Fibroblast of skin of left quadriceps (primary cell): ENCODE results near the gene SHC4.

Source experiments
- DNase-seq, 2 experiments: peaks; one replicate each; pipeline ENCODE4 v3.0.0-alpha.2; 2013; ENCODE audit warnings: low read depth in 2 of 2

Gene SHC4

DNA sequence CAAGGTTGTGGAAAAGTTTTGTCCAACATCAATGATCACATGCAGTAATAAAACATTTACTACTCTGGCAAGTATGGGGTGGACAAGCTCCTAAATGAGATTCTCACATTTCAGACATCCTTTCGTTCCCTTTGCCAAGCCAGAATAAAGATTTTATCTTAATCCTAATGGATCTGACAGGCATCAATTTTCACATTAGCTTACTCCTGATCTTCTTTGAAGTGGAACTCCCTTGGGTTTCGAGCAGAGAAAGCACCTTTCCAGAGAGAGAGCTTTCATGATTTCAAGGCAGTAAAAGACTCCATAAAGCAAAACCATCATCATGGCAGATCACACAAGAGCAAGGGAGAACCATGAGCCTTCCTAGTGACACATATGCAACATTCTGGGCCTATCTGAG is 113.1 kb downstream of the SHC4 start:
- no peak for DNase-seq

DNA sequence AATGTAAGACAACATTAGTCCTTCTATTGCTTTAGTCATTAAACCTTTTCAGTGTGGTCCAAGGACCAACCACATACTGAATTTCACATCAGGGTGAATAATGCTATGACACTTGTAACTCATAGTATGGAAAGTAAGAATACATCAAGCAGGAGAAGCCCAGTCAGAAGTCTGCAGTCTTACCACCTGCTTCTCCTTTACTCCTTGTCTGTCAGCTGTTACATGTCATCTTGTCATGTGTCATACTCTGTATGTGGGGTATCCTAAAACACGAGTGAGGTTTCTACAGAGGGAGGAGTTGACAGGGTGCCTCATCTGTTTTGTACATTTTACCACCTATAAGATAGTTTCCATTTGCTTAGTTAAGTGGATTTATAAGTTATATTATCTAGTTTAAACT is 118.6 kb downstream of the SHC4 start:
- no peak for DNase-seq

DNA sequence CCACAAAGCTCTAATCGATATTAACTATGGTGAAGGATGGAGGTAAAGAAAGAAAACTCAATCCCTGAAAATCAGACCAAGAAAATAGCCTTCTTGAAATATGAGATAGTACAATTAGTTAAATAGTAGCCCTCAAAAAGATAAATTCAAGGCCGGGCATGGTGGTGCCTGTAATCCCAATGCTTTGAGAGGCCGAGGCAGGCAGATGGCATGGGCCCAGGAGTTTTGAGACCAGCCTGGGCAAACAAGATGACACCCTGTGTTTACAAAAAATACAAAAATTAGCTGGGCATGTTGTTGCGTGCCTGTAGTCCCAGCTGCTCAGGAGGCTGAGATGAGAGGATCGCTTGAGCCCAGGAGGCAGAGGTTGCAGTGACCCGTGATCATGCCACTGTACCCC is 121.2 kb downstream of the SHC4 start:
- DNase-seq = no peak

DNA sequence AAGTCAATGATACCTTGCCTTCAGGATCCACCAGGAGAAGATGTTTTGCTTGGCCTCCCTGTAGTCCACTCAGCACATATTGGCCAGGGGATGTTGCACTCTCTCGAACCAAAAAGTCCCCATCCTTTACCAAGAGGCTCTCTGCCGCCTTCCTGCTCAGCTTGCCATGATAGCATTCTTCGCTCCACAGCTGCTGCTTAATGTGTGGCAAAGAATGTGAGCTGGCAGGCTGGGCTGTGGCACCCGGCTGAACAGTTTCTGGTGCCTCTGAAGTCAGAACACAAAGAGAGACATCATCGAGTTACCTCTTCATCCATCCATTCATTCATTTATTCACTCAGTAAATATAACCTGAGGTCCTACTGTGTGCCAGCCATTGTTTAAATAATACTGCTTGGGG is 129.0 kb downstream of the SHC4 start:
- DNase-seq = no peak

DNA sequence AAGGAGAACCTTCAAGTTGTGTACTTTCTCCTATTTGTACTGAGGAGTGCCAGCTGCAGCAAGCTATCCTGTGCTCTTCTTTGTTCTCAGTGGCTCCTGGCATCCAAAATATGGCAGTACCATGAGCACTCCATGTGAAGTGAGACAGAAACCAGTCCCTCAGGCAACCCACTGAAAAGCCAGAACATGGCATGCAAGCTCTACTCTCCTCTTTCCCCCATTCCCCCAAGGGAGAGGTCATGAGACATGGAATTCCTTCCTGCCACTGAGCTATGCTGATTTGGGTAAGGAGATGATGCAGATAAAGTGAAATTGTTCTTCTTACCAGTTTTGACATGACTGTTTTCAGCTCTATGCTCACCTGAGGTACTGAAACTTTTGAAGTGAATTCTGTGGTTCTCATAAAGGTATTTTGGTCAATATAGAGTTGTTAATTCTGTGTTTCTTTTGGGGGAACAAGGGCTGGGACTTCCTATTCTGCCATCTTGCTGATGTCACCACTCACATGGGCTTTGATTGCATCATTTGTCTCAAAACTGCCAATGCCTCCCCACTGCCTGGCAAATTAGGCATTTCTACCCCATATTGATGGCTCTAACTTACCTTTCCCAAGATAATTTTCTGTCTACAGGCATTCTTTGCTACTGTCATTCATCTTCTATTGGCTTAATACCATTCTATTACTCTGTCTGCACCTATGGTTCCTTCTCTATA is 130.0 kb downstream of the SHC4 start:
- no peak for DNase-seq

DNA sequence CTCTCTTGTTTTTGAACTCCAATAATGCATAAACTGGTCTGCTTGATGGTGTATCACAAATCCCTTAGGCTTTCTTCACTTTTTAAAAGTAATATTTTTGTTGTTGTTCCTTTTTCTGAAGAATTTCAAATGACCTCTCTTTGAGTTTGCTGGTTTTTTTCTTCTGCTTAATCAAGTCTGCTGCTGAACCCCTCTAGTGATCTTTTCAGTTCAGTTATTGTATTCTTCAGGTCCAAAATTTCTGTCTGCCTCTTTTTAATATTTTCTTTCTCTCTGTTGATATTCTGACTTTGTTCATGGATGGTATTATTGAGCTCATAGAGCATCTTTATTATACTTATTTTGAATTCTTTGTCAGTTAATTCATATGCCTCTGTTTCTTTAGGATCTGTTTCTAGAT is 131.1 kb downstream of the SHC4 start:
- no peak for DNase-seq

DNA sequence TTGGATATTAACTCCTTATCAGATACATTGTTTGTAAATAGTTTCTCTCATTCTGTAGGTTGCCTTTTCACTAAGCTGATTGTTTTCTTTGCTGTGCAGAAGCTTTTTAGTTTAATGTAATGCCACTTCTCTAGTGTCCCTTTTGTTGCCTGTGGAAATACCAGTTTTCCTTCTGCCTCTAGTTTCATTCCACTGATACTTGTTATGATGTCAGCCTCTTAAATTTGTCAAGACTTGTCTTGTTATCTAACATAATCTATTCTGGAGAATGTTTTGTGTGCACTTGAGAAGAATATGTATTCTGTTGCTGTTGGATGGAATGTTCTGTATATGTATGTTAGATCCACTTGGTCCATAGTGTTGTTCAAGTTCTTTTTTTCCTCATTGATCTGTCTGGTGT is 134.8 kb downstream of the SHC4 start:
- no peak for DNase-seq

DNA sequence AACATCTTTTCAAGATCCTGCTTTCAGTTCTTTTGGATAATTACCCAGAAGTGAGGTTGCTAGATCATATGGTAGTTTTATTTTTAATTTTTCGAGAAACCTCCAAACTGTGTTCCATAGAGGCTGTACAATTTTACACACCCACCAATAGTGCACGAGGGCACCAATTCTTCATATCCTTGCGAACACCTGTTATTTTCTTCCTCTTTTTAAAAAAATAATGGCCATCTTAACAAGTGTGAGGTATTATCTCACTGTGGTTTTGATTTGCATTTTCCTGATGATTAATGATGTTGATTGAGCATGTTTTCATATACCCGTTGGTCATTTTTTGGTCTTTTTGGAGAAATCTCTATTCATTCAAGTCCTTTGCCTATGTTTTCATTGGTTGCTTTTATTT is 135.2 kb downstream of the SHC4 start:
- no peak for DNase-seq

DNA sequence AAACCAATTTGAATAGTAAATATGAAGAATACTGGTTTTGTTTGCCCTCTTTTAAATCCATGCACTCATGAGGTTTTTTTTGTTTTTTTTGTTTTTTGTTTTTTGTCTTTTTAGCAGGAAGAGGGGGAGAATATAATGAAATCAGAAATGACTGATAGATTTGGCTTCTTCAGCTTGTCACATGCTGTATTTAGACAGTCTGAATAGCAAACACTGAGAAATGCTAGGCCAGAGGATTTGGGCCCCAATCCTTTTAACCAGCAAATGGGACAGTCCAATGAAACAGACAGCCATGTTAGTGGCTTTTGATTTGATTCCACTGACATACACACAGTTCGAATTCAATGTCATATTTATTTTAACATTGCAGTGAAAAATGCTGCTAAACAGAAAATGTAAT is 138.6 kb downstream of the SHC4 start:
- DNase-seq = no peak

DNA sequence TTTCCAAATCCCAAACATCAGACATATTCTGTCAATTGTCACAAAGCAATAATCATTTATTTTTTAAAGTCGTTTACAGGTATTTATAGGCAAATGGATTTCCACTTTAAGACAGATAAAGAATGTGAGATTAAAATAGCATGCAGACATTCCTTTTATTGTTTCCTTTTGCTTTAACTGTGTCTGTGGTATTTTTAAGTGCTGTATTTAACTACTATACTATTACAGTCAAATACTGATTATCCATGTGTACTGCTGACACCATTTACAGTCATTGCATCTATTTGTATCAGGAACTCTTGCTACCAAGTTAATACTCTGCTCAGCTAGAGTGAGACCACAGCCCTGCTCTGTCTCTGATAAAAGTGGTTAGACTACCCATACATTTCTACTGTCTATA is 140.0 kb downstream of the SHC4 start:
- DNase-seq = no peak

DNA sequence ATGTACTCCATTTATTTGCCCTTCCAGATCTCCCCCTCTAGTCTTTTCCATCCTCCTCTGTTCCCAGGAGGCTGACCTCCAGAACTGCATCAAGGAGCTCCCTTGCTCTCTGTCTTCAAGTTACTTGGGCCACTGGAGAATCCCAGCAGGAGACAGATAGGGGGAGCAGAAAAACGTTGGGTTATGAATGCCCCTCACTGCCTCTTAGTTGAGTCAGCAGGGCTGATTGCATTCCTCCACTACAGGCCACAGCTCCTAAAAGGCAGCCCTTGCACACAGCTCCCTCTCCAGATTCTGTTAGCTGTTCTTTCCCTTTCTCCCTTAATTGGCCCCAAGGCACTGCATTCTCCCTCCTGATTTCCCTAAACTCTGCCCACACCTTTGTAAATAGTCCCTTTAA is 140.5 kb downstream of the SHC4 start:
- DNase-seq = peak in 1 of 2 experiments; percentile 34

DNA sequence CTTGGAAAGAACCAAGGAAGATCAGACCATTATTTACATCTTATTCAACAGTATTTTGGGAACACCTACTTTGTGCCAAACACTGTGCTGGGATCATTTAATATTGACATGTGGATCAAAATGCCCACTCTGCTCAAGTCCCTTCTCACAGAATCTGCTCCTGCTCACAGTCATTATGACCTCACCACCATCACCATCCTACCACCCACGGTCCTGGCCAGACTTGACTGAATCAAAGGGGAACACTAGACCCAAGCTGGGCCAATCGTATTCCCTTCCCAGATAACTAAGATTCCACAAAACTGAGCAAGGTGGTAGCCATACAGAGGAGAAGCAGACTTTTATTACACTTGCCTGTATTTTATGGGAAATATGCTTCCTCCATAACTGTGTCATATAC is 149.4 kb downstream of the SHC4 start:
- no peak for DNase-seq

DNA sequence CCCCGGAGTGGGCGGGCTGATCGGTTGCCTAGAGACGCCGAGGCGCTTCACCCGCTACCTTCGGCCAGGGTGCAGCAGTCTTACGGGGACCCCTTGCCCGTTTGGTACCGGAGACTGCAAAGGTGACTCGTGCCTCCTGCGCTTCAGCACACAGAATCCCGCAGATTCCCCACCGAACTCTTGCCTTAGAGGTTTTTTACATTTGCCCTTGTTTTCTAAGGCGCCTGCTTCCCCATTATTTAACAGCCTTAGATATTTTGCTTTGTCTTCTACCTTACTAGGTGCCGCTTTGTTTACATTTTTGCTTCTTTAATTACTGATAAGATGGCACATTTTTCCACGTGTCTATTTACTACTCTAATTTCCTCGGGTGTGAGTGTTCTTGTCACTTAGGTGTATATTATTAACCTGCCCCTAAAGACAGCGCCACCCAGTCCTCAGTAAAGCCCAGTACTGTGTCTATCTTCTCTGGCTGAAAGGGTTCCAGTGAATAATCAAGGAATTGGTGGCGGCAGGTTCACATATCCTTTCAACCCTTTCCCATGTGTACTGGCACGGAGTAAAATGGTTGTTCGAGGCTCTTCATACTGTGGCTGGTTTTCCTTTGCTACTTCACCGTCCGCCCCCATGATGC is 152.3 kb downstream of the SHC4 start:
- no peak for DNase-seq

DNA sequence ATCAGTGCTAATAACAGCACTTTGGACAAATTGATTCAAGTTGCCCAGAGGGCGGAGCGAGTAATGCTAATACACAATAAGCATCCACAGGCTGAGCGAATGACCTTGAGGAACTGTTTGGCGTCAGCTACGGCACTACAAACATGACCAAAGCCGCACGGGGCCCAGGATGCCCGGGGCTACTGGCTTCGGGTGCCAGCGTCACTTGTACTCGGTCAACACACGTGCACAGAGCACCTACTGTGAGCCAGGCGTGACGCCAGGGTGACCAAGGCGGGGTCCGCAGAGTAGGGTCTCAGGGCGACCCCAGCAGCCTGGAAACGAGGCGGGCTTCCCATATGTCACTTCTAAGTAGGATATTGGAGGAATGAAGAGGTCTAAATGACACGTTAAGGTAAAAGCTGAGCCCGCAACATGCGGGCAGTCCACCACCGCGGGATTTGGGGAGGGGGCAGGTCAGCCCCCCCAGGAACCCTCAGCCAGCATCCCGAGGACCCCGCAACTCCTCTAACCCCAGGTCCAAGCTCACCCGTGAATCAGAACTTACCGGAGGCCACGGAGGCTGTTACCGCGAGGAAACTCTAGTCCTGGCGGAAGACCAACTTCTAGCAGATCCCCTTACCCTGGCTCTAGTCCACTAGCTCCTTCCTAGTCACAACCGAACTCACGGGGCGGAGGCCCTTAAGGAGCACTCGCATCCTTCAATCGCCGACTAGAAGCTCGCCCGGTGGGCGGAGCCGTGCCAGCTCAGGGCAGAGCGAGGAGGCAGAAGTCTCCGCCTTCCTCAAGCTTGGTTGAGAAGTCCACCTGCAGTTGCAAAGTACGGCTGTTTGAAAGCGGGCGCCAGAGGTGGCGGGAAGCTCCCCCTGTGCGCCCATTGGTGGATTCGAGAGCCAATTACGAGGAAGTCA is 153.1 kb downstream of the SHC4 start, which contains the start of gene CEP152:
CEP152 (minus strand) TSS at position 656 of the 911 bp plus-strand sequence. CDS start 5,420 bp downstream, outside the sequence.
- peak; percentile 99 for DNase-seq

DNA sequence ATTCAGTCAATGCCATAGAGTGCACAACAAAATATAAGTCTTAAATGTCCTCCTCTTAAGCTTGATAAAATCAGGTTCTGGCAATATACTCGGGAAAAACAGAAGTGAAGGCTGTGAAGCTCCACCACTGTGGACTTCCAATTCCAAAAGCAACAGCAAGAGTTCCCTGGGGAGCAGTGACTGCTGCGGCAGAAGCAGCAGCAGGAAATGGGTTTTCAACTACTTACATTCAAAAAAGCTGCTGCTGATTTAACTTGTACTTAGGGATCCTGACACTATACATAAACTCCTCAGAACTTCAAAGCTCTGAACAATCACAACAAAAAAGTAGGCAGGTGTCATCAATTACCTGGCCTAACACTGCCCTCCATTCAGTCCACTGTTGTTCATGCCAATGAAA is 157.6 kb downstream of the SHC4 start:
- peak in 1 of 2 experiments; percentile 16 for DNase-seq

DNA sequence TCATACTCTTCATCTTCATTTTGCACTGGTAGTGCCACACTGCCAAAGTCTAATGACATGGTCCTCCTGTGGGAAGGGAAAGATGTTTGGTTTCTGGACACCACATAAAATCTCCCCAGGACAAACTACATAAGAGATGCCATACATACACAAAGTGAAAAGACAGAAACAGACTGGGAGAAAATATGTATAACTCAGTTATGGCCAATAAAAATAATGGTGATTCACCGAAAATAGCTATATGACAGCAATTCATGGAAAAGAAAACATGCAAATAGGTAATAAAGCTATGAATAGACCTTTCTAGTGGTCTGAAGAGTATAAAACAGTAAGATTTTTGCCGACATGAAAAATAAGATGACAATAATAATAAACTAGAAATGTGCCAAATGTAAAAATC is 158.1 kb downstream of the SHC4 start:
- no peak for DNase-seq

DNA sequence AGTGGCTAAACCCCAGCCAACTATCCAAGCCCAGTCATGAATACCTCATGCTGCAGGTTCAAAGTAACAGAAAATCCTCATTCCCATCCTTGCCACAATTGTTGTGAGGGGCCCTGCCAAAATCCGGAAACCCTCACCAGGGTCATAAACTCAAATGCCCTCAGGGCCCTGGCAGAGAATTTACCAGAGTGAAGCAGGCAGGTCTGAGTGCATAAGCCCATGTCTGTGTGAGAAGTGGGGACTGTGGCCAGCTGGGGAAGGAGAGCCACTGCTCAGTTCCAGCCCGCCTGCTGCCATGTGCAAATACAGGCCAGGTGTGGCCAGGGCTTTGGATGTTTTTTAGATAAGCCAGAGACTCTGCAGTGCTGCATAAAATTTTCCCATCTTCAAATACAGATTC is 159.8 kb downstream of the SHC4 start:
- DNase-seq = no peak

DNA sequence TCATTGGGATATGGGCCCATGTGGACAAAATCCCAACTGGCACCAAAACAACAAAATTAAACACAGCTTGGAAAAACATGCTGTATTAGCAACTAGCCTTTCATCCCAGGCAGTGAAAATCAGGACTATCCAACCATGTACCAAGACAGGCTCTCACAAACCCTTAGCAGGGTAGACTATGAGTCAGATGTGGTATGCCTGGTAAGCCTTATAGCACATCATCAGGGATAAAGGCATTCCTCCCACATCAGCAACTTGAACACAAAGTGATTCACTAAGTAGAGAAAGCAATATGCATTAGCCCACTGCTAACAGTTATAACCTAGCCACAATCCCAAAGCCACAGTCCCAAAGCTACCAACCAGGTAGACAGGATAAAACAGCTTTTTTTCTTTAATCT is 160.9 kb downstream of the SHC4 start:
- DNase-seq = peak; percentile 75

DNA sequence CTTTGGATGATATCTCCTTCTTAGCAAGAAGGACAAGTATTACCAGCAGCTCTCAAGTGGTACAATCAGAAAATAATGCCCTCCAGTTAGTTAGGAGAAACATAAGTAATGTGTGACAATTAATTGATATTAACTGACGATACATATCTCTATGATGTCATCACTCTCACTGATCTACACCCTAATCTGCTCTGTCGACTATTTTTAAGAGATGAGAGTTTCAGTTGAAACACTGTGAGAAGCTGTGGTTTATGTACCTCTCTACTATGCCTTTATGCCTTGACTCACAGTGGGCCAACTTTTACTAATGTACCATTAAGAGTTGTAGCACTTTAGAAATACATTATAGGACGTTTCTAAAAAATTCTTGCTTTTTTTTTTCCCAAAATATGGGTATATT is 161.5 kb downstream of the SHC4 start:
- DNase-seq = no peak

DNA sequence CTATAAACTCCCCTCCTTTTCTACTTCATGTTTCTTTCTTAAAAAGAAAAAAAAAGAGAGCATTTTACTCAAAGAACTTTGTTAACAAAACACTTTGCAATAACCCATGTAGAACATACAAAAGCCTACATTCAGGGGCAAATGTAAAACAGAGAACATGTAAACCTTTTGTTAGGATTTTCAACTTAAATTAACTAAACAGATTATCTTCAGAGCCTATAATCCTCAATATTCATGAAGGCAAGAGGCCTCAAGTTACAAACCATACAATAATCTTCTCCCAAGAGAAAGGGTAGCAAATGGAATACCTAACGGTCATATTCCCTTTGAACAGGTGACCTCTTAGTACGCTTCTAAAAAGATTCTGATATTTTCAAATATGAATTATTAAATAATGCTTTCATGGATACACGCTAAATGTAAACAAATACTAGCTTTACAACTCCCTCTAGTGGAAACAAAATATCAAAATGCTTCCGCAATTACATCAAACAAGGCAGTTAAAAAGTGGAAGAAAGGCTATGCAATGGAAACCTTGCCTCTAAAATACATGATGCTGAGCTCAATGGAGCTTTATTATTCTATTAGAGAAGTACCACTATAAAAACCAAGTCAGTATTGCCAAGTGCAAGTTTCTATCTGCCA is 162.8 kb downstream of the SHC4 start:
- DNase-seq = peak in 1 of 2 experiments; percentile 29

DNA sequence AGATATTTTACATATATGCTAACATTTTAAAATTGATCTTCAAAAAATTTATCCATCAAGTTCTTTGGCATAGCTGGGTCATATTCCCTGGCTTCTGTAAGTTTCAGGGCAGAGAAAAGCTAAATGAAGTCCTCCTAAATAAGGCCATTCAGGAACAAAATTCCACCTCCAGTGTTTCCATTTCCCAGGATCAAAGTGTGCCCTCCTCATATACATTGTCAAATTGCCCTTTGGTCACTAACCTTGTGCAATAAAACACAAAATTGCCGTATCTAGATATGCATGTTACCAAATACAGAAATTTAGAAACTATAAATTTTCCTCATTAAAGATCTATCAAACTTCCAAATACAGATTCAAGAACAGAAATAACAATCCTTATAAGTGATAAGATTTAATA is 163.5 kb downstream of the SHC4 start:
- DNase-seq = no peak

DNA sequence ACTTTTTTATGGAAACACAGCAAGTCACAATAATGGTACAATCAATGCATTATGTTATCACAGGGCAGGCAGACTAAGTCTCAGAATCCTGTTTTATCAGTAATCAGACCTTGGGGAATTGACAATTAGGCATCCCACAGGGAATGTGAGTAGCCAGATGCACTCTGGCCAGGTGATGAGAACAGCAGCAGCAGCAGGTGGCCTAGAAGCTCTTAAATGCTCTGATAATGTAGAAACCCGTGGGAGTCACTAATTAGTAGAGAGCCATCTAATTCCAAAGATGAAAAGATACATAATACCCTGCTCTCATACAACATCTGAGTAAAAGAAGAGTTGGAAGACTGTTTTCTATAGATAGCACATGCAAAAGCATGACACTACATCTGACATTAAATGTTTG is 165.4 kb downstream of the SHC4 start:
- DNase-seq = no peak
